Hippocampal formation (tissue), 2 donors: ENCODE data around the gene FIZ1.

ENCODE experiments used
- DNase-seq, 2 donors: peaks; one replicate each; lab custom pipeline; 2025; lab: John Stamatoyannopoulos, UW

FIZ1 gene

DNA sequence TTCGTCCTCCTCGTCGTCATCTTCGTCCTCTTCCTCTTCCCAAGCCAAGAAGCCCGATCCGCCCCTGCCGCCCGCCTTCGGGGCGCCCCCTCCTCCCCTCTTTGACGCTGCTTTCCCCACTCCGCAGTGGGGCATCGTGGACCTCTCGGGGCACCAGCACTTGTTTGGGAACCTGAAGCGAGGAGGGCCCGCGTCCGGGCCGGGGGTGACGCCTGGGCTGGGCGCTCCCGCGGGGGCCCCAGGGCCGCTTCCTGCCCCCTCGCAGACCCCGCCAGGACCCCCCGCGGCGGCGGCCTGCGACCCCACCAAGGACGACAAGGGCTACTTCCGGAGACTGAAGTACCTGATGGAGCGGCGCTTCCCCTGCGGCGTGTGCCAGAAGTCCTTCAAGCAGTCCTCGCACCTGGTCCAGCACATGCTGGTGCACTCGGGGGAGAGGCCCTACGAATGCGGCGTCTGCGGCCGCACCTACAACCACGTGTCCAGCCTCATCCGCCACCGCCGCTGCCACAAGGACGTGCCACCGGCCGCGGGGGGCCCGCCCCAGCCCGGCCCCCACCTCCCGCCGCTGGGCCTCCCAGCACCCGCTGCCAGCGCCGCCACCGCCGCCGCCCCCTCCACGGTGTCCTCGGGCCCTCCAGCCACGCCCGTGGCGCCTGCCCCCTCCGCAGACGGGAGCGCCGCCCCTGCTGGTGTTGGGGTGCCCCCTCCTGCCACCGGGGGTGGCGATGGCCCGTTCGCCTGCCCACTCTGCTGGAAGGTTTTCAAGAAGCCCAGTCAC, 14.8 kb upstream of the FIZ1 start:
- DNase-seq: no peak

- no peak for DNase-seq
Observed at GRCh38 chr19:55613396-55613795, 14.1 kb upstream of the FIZ1 start.

GRCh38 chr19:55611983-55612645, 12.8 kb upstream of the FIZ1 start:
- DNase-seq: no peak

DNA sequence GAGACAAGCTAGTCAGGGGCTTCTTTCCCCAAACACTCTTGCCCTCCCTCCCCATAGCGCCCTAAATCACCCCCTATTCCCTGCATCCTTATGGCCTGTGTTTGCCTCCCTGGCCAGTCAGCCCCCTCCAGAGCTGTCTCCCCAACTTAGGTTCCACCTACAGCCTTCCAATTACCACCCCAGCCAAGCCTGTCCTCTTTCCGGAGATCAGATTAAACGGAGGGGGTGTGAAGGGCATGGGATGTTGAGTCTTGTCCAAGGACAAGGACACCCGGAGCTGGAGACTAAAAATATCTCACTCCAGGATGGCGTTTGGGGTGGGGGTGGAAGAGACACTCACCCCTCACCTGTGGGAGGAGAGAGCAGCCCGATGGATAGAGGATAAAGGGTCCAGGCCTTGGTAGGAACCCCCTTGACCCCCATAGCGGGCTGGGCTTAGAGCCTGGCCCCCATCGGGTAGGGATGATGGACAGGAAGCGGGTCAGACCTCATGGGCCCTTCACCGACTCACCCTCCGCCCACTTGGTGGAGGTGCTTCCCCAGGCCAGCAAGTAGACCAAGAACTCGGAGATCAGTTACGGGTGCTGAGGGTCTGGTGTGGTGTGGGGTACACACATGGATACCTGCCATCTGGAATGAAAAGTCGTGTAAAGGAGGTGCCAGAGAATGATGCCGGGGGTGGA, 12.1 kb upstream of the FIZ1 start:
- no peak for DNase-seq

DNA sequence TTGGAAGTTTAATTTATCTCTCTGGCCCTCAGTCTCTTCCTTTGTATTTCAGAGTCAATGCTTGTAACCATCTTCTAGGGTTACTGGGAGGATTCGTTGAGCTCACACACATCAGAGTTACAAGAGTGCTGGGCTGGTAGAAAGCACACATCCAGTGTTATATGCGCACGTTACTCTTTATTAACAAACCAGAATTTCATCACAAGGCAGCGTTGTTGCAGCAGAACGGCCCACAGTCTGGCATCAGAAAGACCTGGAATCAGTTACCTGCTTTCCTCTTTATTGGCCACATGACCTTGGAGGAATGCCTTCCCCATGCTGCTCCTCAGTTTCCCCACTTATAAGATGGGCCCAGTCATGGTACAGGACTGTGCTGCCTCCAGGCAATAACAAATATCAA, 10.0 kb upstream of the FIZ1 start:
- DNase-seq: no peak

- no peak for DNase-seq
Observed at GRCh38 chr19:55606817-55607216, 7.5 kb upstream of the FIZ1 start.

DNA sequence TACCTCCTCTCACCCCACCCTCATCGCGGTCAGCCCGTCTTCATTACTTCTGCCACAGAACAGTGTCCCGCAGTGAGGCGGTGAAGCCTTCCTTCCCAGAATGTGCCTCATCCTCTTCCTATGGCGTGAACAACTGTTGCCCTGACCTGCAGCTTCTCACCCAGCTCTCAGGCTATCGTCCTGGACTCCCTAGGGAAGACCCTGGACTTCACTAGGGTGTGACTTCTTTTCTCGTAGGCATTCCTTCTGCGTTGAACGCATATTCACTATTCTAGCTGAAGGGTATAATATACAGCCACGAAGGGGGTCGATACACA, 7.1 kb upstream of the FIZ1 start:
- DNase-seq: no peak

DNA sequence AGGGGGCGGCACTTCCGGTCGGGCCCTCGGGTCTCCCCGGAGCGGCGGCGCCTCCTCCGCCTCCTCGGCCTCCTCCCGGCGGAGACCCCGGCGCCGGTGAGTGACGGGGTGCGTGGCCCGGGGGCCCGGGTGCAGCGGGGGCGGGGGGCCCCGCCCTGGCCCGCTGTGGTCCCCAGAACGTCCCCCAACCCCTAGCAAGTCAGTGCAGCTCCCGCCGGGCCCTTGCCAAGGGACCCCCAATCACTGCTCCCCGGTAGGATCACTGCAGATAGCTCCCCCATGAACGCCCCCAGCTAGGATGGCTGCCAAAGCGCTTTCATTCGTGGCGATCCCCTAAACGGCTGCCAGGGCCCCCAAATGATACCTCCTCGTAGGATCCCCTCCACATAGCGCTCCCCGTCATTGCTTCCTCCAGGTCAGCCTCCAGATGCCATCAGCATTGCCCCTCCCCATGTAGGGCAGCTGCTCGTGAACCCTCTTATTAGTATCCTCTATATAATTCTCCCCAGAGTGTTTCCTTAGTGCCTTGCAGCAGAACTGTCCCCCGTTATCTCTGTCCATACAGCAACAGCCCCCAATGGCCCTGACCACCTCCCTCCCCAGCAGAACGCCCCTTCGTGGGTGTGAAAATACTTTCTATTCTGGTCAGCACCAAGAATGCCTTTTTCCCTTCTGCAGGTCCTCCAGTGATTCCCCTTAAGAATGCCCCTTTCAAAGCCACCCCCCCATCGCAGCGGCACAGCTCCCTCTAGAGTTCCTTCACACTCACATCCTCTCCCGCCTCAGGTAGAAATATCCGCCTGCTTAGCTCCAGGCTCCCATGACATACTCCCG, 6.5 kb upstream of the FIZ1 start, which contains the start of gene ZNF865:
Gene ZNF865 (plus strand): TSS at position 11 of the 834 bp plus-strand sequence. CDS start 7,972 bp downstream, outside the sequence.
- DNase-seq: peak; percentile 41 to 69

DNA sequence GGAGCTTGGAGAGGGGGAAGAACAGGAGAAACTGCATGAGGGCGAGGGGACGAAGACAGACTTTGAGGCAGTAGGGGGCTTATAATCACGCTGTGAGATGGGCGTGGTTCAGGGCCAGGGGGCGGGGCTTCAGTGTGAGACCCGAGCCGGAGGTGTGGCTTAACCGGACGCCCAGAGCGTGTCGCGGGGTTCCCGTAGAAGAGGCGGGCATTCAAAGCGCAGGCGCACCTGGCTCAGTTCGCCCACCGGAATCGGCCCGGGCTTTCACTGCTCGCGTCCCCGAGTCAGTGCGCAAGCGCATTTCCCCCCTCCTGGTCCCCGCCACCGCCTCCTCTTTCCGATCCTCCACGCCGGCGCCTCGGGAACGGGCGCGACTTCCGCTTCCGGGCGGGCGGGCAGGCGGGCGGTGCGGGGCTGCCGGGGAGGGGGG, 5.9 kb upstream of the FIZ1 start:
- peak; percentile 86 to 94 for DNase-seq

DNA sequence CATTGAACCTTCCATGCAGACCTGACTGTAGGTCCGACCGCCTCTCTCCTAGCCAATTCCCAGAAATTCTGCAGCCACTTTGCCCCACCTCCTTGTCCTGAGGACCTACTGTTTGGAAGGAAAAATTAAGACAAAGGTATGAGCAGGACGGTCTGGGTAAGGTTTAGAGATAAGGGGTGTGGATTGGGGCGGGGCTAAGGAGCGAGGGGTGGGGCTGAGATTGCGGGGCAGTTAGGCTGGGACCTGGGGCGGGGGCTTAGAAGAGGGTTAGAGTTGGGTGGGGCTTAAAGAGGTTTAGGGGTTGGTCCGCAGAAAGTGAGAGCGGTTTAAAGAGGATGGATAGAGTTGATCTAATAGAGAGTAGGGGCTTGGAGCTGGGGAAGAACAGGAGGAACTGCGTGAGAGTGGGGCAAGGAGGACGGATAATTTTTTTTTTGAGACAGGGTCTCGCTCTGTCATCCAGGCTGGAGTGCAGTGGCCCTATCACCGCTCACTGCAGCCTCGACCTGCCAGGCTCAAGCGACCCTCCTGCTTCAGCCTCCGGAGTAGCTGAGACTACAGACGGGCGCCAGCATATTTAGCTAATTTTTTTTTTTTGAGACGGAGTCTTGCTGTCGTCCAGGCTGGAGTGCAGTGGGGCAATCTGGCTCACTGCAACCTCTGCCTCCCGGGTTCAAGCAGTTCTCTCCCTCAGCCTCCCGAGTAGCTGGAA, 4.4 kb upstream of the FIZ1 start:
- DNase-seq: no peak

DNA sequence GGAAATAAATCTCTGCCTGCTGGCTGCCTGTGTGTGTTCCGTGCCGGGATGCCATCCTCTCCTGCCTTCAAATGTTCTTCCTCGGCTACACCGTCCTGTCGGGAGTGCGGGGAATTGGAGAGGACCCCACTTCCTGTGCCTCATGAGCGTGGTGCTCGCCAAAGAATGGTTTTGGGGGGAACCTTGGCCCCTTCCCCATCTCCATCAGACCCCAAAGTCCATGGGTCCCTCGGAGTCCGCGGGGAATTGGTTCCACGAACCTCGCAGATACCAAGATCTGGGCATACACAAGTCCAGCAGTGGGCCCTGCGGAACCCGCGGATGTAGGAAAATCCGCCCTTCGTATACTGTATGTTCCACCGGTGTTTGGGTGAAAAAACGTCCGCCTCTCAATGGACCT, 3.8 kb upstream of the FIZ1 start:
- no peak for DNase-seq

DNA sequence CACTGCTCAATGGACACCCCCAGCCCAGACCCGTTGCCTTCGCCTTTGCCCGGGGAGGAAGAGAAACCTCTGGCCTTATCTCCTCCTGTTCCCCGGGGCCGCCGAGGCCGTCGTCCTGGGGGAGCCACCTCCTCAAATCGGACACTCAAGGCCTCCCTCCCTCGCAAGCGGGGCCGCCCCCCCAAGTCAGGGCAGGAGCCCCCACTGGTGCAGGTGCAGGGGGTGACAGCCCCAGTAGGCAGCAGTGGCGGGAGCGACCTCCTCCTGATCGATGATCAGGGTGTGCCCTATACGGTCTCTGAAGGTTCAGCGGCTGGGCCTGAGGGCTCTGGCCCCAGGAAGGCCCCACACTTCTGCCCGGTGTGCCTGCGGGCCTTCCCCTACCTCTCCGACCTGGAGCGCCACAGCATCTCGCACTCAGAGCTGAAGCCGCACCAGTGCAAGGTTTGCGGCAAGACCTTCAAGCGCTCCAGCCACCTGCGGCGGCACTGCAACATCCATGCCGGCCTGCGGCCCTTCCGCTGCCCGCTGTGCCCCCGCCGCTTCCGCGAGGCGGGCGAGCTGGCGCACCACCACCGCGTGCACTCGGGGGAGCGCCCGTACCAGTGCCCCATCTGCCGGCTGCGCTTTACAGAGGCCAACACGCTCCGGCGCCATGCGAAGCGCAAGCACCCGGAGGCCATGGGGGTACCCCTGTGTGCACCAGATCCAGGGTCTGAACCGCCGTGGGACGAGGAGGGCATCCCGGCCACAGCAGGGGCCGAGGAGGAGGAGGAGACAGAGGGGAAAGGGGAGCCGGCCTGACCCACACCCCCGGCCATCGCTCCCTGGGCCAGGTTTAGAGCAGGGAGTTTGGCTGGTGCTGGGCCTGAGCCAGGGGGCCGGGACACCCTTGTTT, 3.0 kb upstream of the FIZ1 start:
- DNase-seq: no peak

- DNase-seq: no peak
Observed at GRCh38 chr19:55601084-55601483, 1.8 kb upstream of the FIZ1 start.

DNA sequence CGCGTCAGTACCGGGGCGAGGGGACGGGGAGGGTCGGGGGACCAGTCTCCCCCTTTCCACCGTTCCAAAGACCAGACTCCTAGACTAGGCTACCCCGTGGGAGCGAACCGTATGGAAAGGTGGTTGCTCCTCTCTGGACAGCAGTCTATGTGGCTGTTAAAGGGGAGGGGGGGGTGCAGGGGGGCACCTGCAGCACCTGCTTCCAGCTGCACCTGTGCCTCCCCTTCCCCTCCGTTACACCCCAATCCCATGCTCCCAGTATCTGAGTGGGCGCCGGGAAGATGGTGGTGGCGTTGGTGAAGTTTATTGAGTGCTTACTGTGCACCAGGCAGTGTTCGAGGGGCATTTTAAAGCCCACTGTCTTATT, 1.3 kb upstream of the FIZ1 start:
- no peak for DNase-seq

- peak; percentile 93 to 98 for DNase-seq
Observed at GRCh38 chr19:55599842-55600661, 735 bp upstream of the FIZ1 start, which contains the start of gene ZNF524. Gene ZNF524, plus strand, starts transcription at chr19:55600288. Its CDS starts 1,825 bp downstream, at chr19:55602113.

- peak; percentile 85 to 88 for DNase-seq
Observed at GRCh38 chr19:55598719-55599467, 424 bp downstream of the FIZ1 start.

- DNase-seq: no peak
Observed at GRCh38 chr19:55598034-55598433, 1.3 kb downstream of the FIZ1 start.

- no peak for DNase-seq
Observed at GRCh38 chr19:55597501-55597921, 1.8 kb downstream of the FIZ1 start.

DNA sequence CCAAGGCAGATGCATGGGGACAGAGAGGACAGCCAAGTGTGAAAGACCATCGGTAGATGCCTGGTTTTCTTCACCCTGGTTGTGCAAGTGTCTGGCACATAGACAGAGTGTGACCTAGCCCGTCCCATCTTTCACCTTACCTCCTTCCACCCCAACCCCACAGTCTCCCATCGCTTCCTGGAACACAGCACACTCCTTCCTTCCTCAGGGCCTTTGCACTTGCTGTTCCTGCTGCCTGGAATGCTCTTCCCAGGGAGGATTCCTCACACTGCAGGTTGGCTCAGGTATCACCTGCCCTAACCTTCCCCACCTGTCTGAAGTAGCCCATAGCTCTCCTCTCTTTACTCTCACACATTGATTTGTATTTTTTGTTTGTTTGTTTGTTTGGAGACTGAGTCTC, 3.0 kb downstream of the FIZ1 start:
- DNase-seq: no peak
